H1 (cell line): ENCODE measurements around the gene BIN1. TPM values are rescaled to one million over a fixed set of nuclear protein-coding genes. Genes with fewer than 3 reads are reported as not detected.

Experiments used
- CBX5 ChIP-seq: fragments of 300-800, 300-1000 bp; sonication (generic); IDR thresholded peaks from 2 replicates; pipeline ENCODE4 v1.7.1; 2016; ENCODE audit warnings: antibody characterized with exemption, low read length, low read depth
- CBX8 ChIP-seq: fragments of 300-800, 300-1000 bp; sonication (generic); IDR thresholded peaks from 2 replicates; pipeline ENCODE4 v1.7.1; 2016; ENCODE audit warnings: low read depth, low read length, borderline replicate concordance
- CREB1 ChIP-seq: IDR thresholded peaks from 2 replicates; pipeline ENCODE4 v1.6.1; 2012; ENCODE audit warnings: inconsistent platforms
- HDAC6 ChIP-seq: IDR thresholded peaks from one replicate; pipeline ENCODE4 v1.7.1; 2012; ENCODE audit warnings: low read depth, mild to moderate bottlenecking, inconsistent platforms, low read length, moderate library complexity
- KDM5A ChIP-seq: fragments of 200-600 bp; IDR thresholded peaks from 2 replicates; pipeline ENCODE4 v1.7.1; 2012; ENCODE audit warnings: mild to moderate bottlenecking, low read length, inconsistent platforms, mixed read lengths
- NRF1 ChIP-seq: IDR thresholded peaks from 2 replicates; pipeline ENCODE4 v1.6.1; 2011; ENCODE audit warnings: mild to moderate bottlenecking, low read depth, low read length, improper control_type of control experiment
- RAD21 ChIP-seq, 2 experiments: IDR thresholded peaks in 1 of 2; conservative IDR thresholded peaks in 1 of 2; 2 replicates each; pipeline ENCODE4 v1.6.1; 2011; ENCODE audit warnings: low read depth in 2 of 2, low read length in 2 of 2, improper control_type of control experiment in 1 of 2, inconsistent platforms in 1 of 2, mild to moderate bottlenecking in 1 of 2, moderate library complexity in 1 of 2
- SIRT6 ChIP-seq: IDR thresholded peaks from one replicate; pipeline ENCODE4 v1.7.1; 2012; ENCODE audit warnings: low read length, inconsistent platforms
- SP4 ChIP-seq: IDR thresholded peaks from 2 replicates; pipeline ENCODE4 v1.6.1; 2012; ENCODE audit warnings: low read length, inconsistent platforms
- SUZ12 ChIP-seq: fragments of 200-600 bp; sonication (generic); IDR thresholded peaks from 2 replicates; pipeline ENCODE4 v1.6.1; 2012; ENCODE audit warnings: mild to moderate bottlenecking, inconsistent platforms, low read length, moderate library complexity, mixed read lengths
- TEAD4 ChIP-seq: IDR thresholded peaks from 2 replicates; pipeline ENCODE4 v1.6.1; 2012; ENCODE audit warnings: low read depth, low read length, inconsistent platforms, mixed read lengths
- polyA plus RNA-seq, 7 experiments: library from polyadenylated mRNA; depleted of rRNA in 3 of 7; stranded (reverse) in 5 of 7; unstranded in 2 of 7; fragments of >200 nt in 5 of 7; fragments of 200-250 nt in 2 of 7; gene quantifications; 1 replicate in 5 of 7; 2 replicates in 1 of 7; 4 replicates in 1 of 7; pipeline versions ENCODE4 v1.2.1 to v1.2.3, GENCODE V29; 2011 to 2013; ENCODE audit warnings: missing spikeins in 2 of 7, mixed read lengths in 2 of 7
- total RNA-seq: library from RNA; stranded (reverse); fragmentation: NEBNext Ultra II Directional; extraction: Animal tissue kit (Norgen Biotek cat#: 25700); gene quantifications from 2 replicates; pipeline ENCODE4 v1.2.1, GENCODE V29; 2021

The BIN1 gene
- total and polyA plus RNA-seq, 2 of the 8 experiments (the other 6 are each of a cell fraction or from before 2014, with no cell fraction given) = 23.6 to 35.6 TPM

DNA sequence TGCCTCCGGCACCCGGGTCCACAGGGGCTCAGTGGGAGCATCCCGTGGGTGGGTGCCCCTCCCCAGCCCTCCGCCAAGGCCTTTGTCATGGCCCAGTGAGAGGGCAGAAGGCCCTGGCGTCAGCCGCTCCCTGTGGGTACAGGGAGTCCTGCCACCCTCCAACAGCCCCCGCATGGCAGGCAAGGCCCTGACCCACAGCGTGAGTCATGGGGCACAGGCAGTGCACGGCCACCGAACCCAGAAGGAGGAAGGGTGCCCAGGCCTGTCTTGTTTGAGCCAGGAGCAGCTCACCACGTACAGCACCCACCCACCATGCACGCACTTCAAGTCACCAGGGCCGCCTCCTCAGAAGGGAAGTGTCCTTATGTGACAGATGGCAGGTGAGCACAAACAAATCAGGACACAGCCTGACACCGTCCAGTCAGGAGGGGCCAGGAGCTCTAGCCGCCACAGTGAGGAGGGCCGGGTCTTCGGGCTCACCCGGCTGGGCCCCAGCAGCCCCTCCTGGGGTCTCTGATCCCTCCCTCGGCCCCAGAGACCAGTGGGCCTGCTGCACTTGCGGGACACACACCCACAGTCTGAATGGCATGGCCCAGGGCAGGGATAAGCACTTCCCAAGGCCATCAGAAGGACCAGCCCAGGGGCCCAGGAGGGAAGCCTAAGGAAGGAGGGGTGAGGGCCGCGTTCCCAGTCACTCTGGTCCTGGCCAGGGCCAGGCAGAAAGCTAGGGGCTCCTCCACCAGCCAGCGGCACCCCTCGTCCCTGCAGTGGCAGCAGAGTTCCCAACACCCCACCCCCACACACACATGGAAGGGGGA, 25.8 kb downstream of the BIN1 start (continued):
- TF ChIP-seq CBX5 = no peak
- no peak for TF ChIP-seq SIRT6
- TF ChIP-seq CBX8 = no peak
- TF ChIP-seq TEAD4 = no peak
- TF ChIP-seq SUZ12 = no peak
- TF ChIP-seq HDAC6 = no peak
- no peak for TF ChIP-seq NRF1
- TF ChIP-seq SP4 = no peak
- TF ChIP-seq CREB1 = no peak
- TF ChIP-seq KDM5A = no peak
- TF ChIP-seq RAD21 (IDR thresholded peaks at IDR 0.05 in 1 of 2, conservative IDR thresholded peaks at IDR 0.05 in 1 of 2; ENCODE audit: low read depth in 2 of 2, low read length in 2 of 2) = no peak
